ENCODE data around the gene OSBP2.
"Not testable (repeated sequence)": the region's sequence is repeated elsewhere in the genome, so short reads cannot be mapped to it uniquely, and the experiment has no call there.

OSBP2 gene

GRCh38 chr22:30754521-30754920 lies 59.8 kb downstream of the OSBP2 start:
- no peak for DNase-seq (ENCODE audit: extremely low read depth in 1 of 2, low read depth in 1 of 2)

DNA sequence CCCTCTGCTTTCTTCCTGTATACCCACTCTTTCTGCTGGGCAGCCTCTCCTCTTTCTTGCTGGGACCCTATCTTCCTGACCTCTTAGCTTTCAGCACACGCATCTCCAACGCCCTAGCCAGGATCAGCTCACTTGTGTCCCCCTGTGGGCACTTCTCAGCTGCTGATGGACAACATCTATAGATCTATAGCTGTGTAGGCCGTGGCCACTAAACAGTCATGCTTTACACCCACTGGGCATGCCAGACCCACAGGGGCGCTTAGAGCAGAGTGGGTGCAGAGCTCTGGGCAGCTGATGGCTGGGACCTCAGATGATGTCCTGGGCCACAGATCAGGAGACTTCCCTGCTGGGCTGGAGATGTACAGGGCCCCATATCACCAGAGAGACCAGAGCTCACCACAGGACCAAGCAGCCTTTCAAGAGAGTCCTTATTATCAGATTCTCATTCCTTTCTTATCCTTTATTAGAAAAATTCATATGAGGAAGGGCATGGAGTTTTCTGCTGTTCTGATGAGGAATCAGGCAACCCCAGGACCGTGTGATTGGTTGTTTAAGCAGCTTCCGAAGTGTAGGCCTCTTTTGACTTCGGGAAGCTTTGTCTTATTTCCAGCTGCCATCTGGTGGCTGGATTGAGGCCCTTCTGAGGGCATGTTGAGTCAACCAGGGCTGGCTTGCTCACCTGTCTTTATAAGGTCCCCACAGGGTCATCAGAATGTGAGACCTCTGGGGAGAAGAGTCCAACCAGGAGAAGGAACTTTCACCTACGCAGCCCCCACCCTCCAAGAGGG lies 60.5 kb downstream of the OSBP2 start:
- peak in 1 of 2 donors; percentile 44 for DNase-seq (ENCODE audit: extremely low read depth in 1 of 2, low read depth in 1 of 2)

- DNase-seq (ENCODE audit: extremely low read depth in 1 of 2, low read depth in 1 of 2) = no peak
These were observed 61.1 kb downstream of the OSBP2 start for GRCh38 chr22:30755759-30756124.

DNA sequence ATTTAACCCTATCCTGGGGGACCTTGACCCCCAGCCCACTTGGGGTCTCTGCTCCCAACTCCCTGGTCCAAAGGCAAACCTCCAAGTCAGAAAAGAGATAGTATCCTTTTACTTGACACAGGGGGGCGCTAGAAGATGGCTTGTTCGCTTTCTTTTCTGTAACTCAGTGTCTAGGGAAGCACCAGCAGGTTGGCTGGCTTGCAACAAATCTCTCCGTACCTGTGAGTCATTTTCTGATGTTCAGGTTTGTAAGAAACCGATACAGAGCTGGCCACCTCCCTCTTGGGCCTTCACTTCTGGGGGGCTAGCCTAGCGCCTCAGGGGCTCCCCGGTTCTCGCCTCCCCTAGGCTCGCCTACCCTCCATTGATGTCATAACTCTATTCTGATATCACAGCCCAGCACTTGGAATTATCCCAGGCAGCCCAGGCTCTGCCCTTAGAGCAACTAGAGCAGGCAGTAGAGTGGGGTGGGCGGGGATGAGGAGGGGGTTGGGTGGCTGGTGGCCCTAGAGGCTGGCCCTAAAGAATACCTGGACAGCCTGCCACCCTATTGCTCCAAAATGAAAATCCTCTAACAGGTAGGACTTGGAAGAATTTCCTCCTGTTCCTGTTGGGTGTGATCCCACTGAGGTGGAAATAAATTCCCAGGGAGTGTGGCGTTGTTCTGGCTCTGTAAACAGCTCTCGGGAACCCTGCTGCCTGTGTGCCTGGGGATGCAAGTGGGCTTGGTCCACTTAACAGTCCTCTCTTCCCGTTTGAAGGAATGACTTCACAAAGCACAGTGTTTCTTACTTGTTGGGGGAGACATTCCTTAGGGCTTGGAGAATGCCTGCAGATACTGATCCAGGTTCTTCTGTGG lies 69.4 kb downstream of the OSBP2 start:
- peak in 1 of 2 donors; percentile 42 for DNase-seq (ENCODE audit: extremely low read depth in 1 of 2, low read depth in 1 of 2)

- DNase-seq (ENCODE audit: extremely low read depth in 1 of 2, low read depth in 1 of 2) = no peak
These were observed 73.0 kb downstream of the OSBP2 start for GRCh38 chr22:30767661-30768060.

- DNase-seq (ENCODE audit: extremely low read depth in 1 of 2, low read depth in 1 of 2) = no peak
These were observed 76.0 kb downstream of the OSBP2 start for GRCh38 chr22:30770716-30771115.

GRCh38 chr22:30773919-30774318 lies 79.2 kb downstream of the OSBP2 start:
- DNase-seq (ENCODE audit: extremely low read depth in 1 of 2, low read depth in 1 of 2) = no peak

- DNase-seq (ENCODE audit: extremely low read depth in 1 of 2, low read depth in 1 of 2) = no peak
These were observed 79.9 kb downstream of the OSBP2 start for GRCh38 chr22:30774566-30774965.

DNA sequence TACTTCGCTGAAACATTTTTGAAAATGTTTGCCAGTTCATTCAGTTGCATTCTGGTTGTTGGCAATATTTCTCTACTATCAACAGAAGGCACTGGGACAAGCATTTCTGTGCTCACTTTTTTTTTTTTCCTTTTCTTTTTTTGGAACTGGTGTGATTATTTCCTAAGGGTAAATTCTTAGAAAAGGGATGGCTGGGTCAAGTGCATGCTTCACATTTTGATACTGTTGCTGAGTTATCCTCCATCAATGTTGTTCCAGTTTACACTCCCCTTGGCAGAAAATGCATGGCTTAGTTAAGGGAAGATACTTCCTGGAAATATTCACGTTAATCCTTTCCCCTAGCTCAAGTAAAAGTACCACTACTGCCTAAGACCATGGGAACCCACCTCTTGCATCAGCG lies 81.8 kb downstream of the OSBP2 start:
- DNase-seq (ENCODE audit: extremely low read depth in 1 of 2, low read depth in 1 of 2) = no peak

DNA sequence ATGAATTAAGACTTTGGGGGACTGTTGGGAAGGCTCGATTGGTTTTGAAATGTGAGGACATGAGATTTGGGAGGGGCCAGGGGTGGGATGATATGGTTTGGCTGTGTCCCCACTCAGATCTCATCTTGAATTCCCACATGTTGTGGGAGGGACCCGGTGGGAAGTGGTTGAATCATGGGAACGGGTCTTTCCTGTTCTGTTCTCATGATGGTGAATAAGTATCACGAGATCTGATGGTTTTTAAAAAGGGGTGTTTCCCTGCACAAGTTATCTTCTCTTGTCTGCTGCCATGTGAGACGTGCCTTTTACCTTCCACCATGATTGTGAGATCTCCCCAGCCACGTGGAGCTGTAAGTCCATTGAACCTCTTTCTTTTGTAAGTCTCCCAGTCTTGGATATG lies 82.5 kb downstream of the OSBP2 start:
- DNase-seq (ENCODE audit: extremely low read depth in 1 of 2, low read depth in 1 of 2) = not testable (repeated sequence)

DNA sequence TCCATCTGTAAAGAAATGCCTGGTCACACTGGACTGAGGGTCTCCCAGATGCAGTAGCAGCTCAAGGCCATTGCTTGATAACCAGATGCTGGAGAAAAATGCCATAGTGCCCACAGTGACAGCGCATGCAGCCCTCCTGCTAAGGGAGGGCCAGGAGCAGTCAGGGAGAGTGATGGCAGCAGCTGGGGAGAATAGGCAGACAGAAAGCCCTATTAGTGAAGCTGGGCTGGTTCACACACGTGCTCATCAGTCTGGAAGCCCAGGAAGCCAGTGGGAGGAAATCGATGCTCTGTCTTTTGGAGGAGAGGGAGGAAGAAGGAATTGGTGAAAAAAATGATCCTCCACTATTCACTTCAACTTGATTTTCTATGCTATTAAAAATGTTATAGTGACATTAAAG lies 82.9 kb downstream of the OSBP2 start:
- DNase-seq (ENCODE audit: extremely low read depth in 1 of 2, low read depth in 1 of 2) = no peak

DNA sequence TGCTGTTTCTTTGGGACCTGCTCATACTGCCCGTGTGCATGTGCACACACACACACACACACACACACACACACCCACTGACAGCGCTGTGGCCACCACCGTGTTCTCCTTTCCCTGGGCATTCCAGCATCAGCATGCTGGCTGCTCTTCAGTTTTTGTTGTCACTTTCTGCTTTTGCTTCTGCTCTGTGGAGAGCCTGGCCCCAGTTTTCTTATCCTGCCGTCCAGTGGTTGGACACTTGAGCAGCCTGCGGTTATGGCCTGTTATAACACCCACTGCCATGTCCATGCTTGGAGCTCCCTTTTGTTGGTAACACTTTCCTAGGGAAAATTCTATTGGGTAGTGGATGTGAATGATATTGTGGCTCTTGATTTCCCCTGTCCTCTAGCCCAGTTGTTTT lies 83.6 kb downstream of the OSBP2 start:
- no peak for DNase-seq (ENCODE audit: extremely low read depth in 1 of 2, low read depth in 1 of 2)

- DNase-seq (ENCODE audit: extremely low read depth in 1 of 2, low read depth in 1 of 2) = no peak
These were observed 85.4 kb downstream of the OSBP2 start for GRCh38 chr22:30780026-30780425.

GRCh38 chr22:30781271-30781875 lies 86.7 kb downstream of the OSBP2 start:
- DNase-seq (ENCODE audit: extremely low read depth in 1 of 2, low read depth in 1 of 2) = no peak

DNA sequence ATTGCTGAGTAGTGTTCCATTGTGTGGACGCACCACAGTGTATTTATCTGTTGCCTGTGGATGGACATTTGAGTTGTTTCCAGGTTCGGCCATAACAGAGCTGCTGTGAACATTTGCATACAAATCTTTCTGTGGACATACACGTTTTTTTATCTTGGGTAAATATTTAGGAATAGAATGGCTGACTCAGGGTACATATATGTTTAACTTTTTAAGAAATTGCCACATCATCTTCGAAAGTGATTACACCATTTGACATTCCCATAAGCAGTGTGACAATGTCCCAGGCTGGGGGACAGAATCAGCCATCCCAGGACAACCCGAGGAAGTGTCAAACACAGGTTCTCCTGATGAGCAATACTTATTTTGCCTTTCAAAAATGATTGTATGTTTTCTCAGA lies 87.9 kb downstream of the OSBP2 start:
- no peak for DNase-seq (ENCODE audit: extremely low read depth in 1 of 2, low read depth in 1 of 2)

DNA sequence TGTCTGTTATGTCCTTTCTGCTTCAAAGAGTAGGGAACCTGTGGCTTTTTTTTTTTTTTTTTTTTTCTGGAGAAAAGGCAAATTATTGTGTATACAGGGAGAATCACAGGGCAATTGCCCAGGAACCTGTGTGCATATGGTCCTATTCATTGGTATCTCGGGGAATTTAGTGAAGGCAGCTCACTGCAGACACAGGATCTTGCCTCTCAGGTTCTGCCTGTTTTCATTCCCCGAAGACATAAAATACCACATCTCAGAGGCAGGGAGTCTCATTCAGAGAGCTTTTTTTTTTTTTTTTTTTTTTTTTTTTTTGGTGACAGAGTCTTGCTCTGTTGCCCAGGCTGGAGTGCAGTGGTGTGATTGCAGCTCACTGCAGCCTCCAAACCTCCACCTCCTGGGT lies 88.3 kb downstream of the OSBP2 start:
- no peak for DNase-seq (ENCODE audit: extremely low read depth in 1 of 2, low read depth in 1 of 2)

GRCh38 chr22:30785527-30785926 lies 90.9 kb downstream of the OSBP2 start:
- no peak for DNase-seq (ENCODE audit: extremely low read depth in 1 of 2, low read depth in 1 of 2)

DNA sequence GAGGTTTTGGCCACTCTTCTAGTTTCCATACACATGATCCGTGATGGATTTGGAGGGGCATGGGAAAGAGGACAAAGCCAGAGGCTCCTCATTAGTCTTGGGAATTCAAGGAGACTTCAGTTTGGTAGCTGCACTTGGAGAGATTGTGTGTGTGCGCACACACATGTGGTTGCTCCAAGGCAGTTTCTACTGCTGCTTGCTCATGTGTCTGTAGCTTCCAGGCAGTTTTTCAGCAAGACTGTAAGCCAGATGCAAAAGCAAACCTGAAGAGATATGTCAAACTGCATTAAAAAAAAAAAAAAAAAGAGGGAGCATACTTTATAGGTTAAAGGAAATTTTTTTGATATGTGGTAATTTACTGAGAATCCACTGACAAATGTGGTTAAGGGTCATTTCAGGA lies 95.7 kb downstream of the OSBP2 start:
- no peak for DNase-seq (ENCODE audit: extremely low read depth in 1 of 2, low read depth in 1 of 2)

DNA sequence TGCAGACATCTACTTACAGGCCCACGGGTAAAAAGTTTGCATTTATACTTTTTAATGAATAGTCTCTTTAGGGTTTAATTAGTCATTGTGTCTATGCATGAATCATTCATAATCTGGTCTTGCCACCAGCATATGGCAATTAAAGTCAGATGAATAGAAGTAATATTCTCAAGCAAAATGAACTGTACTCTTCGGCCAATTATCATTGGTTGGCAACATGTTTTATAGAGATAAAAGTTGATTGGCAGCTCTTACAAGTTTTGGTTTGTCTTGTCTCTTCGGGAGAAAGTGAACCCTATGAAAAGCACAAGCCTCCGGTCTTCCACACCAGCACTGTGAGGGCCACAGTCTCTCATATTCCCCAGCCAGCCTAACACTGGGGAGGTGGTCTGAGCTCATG lies 97.8 kb downstream of the OSBP2 start:
- DNase-seq (ENCODE audit: extremely low read depth in 1 of 2, low read depth in 1 of 2) = no peak

GRCh38 chr22:30795118-30795517 lies 100.4 kb downstream of the OSBP2 start:
- DNase-seq (ENCODE audit: extremely low read depth in 1 of 2, low read depth in 1 of 2) = no peak

DNA sequence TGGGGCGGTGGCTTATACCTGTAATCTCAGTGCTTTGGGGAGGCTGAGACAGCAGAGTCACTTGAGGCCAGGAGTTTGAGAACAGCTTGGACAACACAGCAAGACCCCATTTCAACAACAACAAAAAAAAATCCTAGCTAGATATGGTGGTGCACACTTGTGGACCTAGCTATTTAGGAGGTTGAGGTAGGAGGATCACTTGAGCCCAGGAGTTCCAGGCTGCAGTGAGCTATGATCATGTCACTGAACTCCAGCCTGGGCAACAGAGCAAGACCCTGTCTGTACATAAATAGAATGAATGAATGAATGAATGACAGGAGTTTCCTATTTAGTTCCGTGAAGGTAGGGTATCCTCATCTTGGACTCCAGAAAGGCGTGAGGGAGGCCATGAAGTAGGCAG lies 107.0 kb downstream of the OSBP2 start:
- DNase-seq (ENCODE audit: extremely low read depth in 1 of 2, low read depth in 1 of 2) = no peak
